HG03457 (cell line): ENCODE data around the gene LRP1B.

Source experiments
- ATAC-seq: cut with Tn5 transposase; IDR thresholded peaks from one replicate; pipeline ENCODE4 v1.9.1; 2021; ENCODE audit warnings: moderate number of reproducible peaks; ENCODE audit not compliant: unreplicated experiment

Gene LRP1B

GRCh38 chr2:141796449-141796848 lies 334.4 kb downstream of the LRP1B start:
- ATAC-seq = no peak

DNA sequence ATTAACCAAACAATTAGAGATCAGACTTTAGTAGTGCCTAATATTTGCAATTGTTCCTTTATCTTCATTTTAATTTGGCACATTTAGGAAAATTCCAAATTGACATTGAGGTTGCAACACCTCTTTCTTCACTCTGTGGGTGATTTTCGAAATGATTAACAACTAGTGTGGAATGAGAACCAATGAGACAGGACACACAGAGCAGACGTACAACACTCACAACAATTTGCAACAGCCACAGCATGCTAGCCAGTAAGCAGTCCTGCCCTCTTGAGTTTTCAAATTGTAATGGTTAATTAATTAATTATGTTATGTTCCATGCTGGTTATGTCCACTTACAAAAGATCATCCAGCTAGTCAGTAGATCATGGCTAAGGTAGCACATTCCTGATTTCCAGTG lies 339.3 kb downstream of the LRP1B start:
- ATAC-seq = no peak

DNA sequence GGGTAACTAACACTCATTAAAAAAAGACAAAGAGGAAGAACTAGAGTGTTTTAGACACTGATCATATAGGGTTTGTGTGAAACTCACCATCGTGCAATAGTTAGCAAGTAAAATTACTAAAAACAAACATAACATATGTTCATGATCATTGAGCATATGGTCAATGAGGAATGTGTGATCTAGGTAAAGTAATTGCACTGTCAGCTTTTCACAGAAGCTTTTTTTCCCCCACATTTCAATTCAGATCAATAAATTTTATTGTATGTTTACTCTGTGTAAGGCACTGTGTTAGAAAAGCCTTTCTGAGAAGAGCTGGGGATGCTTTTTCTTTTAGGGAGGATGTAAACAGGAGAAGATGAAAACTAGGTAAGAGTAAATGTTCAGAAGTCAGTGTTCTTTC lies 348.2 kb downstream of the LRP1B start:
- no peak for ATAC-seq

- ATAC-seq = no peak
Observed at GRCh38 chr2:141778315-141778835, 352.4 kb downstream of the LRP1B start.

GRCh38 chr2:141770530-141770929 lies 360.3 kb downstream of the LRP1B start:
- no peak for ATAC-seq

DNA sequence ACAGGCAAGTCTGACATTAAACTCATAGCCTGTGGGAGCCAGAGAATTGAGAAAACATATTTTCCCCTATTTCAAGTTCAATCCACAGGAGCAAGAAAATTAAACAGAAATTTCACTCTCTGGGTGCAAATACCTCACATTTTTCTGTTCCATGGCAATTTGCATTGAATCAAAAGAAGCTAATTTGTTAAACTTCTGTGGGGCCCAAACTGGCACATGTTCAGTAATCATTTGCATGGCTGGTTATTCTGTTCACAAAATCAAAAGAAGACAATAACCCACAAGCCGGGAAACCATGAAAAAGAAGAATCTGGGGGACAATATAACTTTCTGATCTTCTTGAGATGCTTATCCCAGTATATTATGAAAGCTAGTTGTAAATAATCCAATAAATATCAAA lies 363.1 kb downstream of the LRP1B start:
- no peak for ATAC-seq

- no peak for ATAC-seq
Observed at GRCh38 chr2:141767051-141767450, 363.8 kb downstream of the LRP1B start.

DNA sequence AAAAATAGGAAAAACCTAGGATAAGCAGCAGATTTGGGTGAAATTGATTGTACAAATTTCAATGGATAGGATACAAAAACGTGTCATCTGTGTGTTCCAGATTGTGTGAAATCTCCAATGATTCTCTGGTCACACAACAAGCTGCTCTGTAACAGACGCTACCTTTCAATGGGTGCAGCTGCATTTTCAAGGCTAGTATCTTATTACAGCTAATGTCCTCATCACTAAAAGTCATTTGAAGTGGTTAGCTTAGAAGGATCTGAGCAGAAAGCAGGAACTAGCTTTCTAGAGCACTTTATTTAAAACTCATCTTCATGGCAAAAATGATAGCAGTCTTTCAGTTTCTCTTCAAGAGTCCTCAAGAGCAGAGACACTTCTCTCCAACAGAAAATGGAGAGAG lies 364.6 kb downstream of the LRP1B start:
- no peak for ATAC-seq

DNA sequence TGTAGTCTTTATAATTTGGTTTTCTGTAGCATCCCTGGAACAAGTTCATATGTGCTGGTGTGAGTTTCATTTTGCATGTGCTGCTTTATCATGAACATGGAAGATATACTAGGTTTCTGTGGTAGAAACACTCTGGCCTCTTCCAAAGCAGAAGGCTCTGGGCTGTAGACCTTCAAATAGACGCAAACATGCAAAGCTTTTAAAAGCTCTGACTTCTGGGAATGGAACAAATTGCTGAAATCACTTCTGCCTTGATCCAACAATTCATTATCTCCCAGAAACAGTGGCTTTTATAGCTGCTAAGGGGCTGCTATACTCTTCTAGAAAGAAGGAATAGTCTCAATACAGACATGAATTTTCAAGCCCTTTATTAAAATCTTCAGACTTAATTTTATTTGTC lies 382.2 kb downstream of the LRP1B start:
- ATAC-seq = no peak

GRCh38 chr2:141741652-141742051 lies 389.2 kb downstream of the LRP1B start:
- no peak for ATAC-seq

- ATAC-seq = no peak
Observed at GRCh38 chr2:141737492-141738255, 393.1 kb downstream of the LRP1B start.

GRCh38 chr2:141736466-141736865 lies 394.4 kb downstream of the LRP1B start:
- ATAC-seq = no peak

DNA sequence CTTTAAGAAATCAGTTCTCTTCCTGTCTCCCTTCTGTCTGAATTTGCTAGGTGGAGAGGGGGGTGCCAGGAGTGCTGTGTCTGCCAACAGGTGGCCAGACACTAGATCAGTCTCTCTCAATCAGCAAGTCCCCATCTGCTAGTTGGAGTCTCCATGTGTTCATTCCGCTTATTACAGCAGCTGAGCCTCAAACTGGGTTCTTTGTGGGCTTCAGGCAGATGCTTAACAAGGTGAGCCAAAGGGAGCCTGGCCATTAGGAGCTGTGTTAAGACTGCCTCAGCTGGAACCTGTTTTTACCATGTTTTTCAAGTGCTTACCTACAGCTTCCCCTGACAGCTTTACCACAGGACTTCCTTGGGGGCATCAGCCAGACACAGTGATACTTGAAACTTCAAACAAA lies 401.9 kb downstream of the LRP1B start:
- no peak for ATAC-seq

DNA sequence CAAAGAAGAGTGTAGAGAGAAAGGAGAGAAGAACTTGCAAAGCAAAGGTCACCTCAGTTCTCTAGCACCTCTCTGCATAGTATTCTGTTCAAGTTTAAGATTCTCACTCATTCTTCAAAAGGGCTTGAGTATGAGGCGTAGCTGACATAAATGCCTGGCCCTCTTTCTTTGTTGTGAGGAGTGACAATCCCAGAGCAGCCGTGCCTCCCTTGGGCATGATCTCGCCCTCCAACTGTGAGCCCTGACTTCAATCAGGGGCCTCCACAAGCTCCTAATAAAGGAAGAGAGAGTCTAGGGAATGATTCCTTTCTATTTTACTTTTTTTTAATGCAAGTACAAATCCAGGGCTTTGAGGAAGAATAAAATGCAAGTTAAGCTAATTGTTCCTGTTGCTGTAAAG lies 402.7 kb downstream of the LRP1B start:
- no peak for ATAC-seq

- ATAC-seq = no peak
Observed at GRCh38 chr2:141724426-141724825, 406.4 kb downstream of the LRP1B start.

DNA sequence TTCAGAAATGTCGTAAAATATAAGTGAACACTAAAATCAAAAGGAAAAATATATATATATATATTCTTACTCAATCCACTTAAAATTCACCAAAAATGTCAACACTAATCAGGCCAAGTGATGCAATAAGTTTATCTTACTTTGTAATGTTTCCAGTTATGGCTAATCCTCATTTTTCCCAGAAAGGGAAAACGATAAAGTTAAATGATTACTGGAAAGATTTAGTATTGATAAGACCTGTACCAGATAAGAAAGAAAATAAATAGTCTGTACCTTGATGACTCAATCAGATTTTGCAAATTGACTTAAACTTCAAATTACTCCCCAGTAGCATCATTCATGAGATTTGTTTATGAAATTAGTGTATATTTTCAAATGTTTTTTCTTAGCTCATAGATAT lies 407.0 kb downstream of the LRP1B start:
- no peak for ATAC-seq

GRCh38 chr2:141720476-141720875 lies 410.3 kb downstream of the LRP1B start:
- no peak for ATAC-seq

- no peak for ATAC-seq
Observed at GRCh38 chr2:141714496-141714895, 416.3 kb downstream of the LRP1B start.

GRCh38 chr2:141711627-141712026 lies 419.2 kb downstream of the LRP1B start:
- no peak for ATAC-seq

DNA sequence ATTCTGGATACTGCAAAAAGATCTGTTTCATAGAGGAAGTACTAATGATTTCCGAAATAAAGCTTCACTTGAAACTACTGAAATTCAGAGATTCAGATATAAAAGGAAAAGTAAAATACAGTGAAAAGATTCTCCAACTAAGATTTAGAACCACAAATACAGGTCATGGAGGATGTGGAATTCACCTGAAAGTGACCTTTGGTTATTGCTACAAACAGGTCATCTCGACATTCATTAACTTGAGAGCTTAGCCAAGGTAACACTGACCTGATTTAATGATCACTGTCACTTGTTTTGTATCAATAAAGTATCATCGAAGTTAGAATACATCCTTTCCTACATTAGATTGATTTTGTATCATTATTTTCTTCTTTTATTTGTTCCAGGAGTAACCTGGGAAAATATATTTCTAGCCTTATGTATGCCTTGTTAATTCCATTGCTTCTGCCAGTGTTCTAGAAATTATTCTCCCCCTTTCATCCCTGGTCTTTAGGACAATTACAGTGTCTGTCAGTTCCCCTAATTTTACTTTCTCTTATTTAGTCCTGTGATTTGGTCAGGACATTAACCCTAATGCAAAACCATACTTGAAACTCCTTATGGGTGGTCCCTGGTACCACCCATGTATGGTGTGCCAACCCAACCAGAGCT lies 420.1 kb downstream of the LRP1B start:
- no peak for ATAC-seq

- no peak for ATAC-seq
Observed at GRCh38 chr2:141709756-141710155, 421.1 kb downstream of the LRP1B start.

GRCh38 chr2:141707486-141707885 lies 423.3 kb downstream of the LRP1B start:
- ATAC-seq = no peak
